Breast epithelium (tissue), 4 donors: ENCODE measurements around the gene ADH1C. TPM values are rescaled to one million over a fixed set of nuclear protein-coding genes. Genes with fewer than 3 reads are reported as not detected.
"Not testable (repeated sequence)": the region's sequence is repeated elsewhere in the genome, so short reads cannot be mapped to it uniquely, and the experiment has no call there.

Experiments
- DNase-seq, 2 donors: peaks; one replicate each; pipeline ENCODE4 v3.0.0-alpha.2; 2019; ENCODE audit warnings: low spot score in 2 of 2
- H3K27ac ChIP-seq, 2 donors: fragments of 200-600 bp; sonication (generic) in 1 of 2; one replicate each; pipeline ENCODE4 v1.5.1; 2016 to 2019; ENCODE audit warnings: mild to moderate bottlenecking in 1 of 2
- H3K27me3 ChIP-seq, 2 donors: fragments of 200-600 bp; sonication (generic) in 1 of 2; one replicate each; pipeline versions ENCODE4 v1.5.1 to v1.6.0; 2017 to 2019; ENCODE audit warnings: control low read depth in 1 of 2, mild to moderate bottlenecking in 1 of 2
- H3K36me3 ChIP-seq: fragments of 200-600 bp; one replicate; pipeline ENCODE4 v1.5.1; 2019
- H3K4me1 ChIP-seq, 2 donors: fragments of 200-600 bp; sonication (generic); one replicate each; pipeline ENCODE4 v1.5.1; 2016 to 2019; ENCODE audit warnings: control low read depth in 1 of 2
- H3K4me3 ChIP-seq, 3 donors: fragments of 200-600 bp; sonication (generic); 1 replicate in 2 of 3; 2 replicates in 1 of 3; pipeline ENCODE4 v1.5.1; 2016 to 2019; ENCODE audit warnings: mild to moderate bottlenecking in 3 of 3, moderate library complexity in 2 of 3
- H3K9me3 ChIP-seq, 2 donors: fragments of 200-600 bp; sonication (generic) in 1 of 2; one replicate each; pipeline ENCODE4 v1.5.1; 2016 to 2019; ENCODE audit warnings: control low read depth in 1 of 2
- POLR2A ChIP-seq: fragments of 450-650 bp; IDR thresholded peaks from one replicate; pipeline ENCODE4 v1.6.1; 2016; ENCODE audit warnings: antibody characterized with exemption, mild to moderate bottlenecking, moderate library complexity
- POLR2AphosphoS5 ChIP-seq, 3 donors: sonication (generic); formaldehyde crosslinking; IDR thresholded peaks; one replicate each; pipeline ENCODE4 v1.6.1; 2017; ENCODE audit warnings: antibody characterized with exemption in 3 of 3
- intact Hi-C: fragments of 100-400 bp; cut with DNase I; formaldehyde crosslinking; loops from one replicate; pipeline ENCODE4 v1.15.1; 2023; ENCODE audit warnings: low total_unique reads
- total RNA-seq, 3 donors: library from RNA; depleted of rRNA; stranded (reverse); fragments of >200 nt; gene quantifications; one replicate each; pipeline ENCODE4 v1.1.0, GENCODE V29; 2016
- TF ChIP-seq, protein P1 (sequence below), 3 donors: fragments of 450-650 bp; IDR thresholded peaks; one replicate each; pipeline ENCODE4 v1.5.1; 2016 to 2017; ENCODE audit warnings: antibody characterized with exemption in 3 of 3, mild to moderate bottlenecking in 3 of 3, moderate library complexity in 3 of 3

Gene ADH1C
- total RNA-seq, 3 donors from 2014 or later: 8.8 to 50.1 (median 31.8) TPM

DNA sequence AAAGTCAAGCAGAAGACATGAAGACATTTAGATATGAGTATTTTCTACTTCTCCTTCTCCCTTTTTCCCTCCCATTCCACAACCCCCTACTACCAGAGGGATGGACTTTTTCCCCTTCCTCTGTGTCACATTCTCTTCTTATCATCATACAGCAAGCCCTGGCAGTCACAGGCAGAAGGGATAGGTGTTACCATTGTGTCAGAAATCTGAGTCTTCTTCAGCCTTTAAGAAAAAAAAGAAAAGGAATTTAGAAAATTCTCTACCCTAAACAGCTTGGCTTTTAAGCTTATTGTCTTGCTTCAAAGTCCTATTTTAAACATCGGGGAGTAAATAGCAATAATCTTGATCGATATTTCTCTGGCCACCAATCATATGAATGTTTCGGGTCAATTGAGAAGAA, 30.9 kb upstream of the ADH1C start:
- Histone ChIP-seq H3K27ac (peak overlapping the region; percentile 71 to 84), H3K27me3 (no peaks in the 10 kb centered on the region), H3K9me3 (no peaks in the 10 kb centered on the region), H3K4me1 (no peaks in the 10 kb centered on the region), H3K4me3 (no peak overlapping the region), H3K36me3 (no peaks in the 10 kb centered on the region)
- DNase-seq: no peak
- intact Hi-C loops: no loop called here
- TF ChIP-seq POLR2AphosphoS5 (IDR thresholded peaks at IDR 0.05): no peak
- TF ChIP-seq, protein P1, sequence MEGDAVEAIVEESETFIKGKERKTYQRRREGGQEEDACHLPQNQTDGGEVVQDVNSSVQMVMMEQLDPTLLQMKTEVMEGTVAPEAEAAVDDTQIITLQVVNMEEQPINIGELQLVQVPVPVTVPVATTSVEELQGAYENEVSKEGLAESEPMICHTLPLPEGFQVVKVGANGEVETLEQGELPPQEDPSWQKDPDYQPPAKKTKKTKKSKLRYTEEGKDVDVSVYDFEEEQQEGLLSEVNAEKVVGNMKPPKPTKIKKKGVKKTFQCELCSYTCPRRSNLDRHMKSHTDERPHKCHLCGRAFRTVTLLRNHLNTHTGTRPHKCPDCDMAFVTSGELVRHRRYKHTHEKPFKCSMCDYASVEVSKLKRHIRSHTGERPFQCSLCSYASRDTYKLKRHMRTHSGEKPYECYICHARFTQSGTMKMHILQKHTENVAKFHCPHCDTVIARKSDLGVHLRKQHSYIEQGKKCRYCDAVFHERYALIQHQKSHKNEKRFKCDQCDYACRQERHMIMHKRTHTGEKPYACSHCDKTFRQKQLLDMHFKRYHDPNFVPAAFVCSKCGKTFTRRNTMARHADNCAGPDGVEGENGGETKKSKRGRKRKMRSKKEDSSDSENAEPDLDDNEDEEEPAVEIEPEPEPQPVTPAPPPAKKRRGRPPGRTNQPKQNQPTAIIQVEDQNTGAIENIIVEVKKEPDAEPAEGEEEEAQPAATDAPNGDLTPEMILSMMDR (IDR thresholded peaks at IDR 0.05): no peak

DNA sequence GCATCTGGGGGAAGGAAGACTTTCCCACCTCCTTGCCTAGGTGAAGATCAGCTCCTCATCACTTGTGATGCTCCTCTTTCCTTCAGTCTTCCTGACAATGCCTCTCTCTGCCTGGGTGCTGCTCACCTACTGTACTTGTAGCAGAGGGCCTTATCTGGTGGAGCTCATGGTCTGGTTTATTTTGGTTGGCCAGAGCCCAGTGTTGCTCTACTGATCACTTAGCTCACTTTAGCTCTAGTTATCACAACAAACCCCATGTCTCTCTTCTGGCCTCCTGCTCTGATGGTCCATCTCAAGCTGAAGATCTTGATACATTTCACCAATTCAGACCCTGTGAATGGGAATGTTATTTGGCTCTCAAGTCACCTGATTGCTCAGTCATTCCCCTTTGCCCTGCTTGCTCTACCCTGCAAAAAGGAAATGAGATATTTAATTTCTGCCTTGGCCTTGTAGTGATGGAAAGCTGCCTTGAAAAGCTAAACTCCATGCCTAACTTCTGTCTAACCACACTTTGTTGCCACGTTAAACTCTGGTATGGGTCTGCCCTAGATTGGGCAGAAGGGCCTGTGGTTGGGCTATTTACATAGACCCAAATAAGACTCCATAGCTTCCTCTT, 30.3 kb upstream of the ADH1C start:
- no peaks in the 10 kb centered on the region for H3K36me3 ChIP-seq
- H3K27ac ChIP-seq: peak overlapping the region; percentile 71 to 84
- no peak for DNase-seq
- H3K4me1 ChIP-seq: no peaks in the 10 kb centered on the region
- H3K27me3 ChIP-seq: no peaks in the 10 kb centered on the region
- intact Hi-C loops: no loop called here
- no peaks in the 10 kb centered on the region for H3K9me3 ChIP-seq
- TF ChIP-seq POLR2AphosphoS5 (IDR thresholded peaks at IDR 0.05) (no peak), POLR2A (no peak)
- TF ChIP-seq, protein P1 (IDR thresholded peaks at IDR 0.05): no peak
- no peak overlapping the region for H3K4me3 ChIP-seq

DNA sequence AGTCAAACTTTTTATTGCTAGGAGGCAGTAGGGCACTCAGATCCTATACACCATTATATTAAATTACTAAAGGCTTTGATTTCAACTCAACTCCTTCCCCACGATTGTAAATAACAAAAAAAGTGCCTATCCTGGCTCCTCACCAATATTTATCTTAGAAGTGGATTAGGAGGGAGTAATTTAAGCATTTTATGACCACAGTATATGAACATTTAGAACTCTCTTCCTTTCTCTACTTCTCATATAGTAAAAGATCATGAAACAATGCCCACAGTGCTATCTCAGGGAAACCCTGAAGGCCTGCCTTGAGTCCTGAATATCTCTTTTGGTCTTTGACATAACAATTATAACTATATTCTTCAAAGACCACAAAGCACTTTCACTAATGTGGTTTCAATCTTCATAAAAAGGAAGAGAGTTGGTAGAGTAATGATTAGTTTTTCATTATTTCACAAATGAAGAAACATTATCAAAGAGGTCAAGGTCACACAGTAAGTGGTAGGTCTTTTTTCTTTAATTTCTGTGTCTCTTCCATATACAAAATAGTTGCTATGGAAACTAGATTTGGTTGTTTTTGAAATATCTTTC, 29.1 kb upstream of the ADH1C start:
- intact Hi-C loops: no loop called here
- TF ChIP-seq POLR2AphosphoS5 (IDR thresholded peaks at IDR 0.05) (no peak), POLR2A (no peak)
- TF ChIP-seq, protein P1 (IDR thresholded peaks at IDR 0.05): no peak
- Histone ChIP-seq H3K4me3 (no peak overlapping the region), H3K36me3 (no peaks in the 10 kb centered on the region), H3K4me1 (no peaks in the 10 kb centered on the region), H3K9me3 (no peaks in the 10 kb centered on the region), H3K27ac (peak overlapping the region in 1 of 2 donors; percentile 32), H3K27me3 (no peaks in the 10 kb centered on the region)
- DNase-seq: no peak

DNA sequence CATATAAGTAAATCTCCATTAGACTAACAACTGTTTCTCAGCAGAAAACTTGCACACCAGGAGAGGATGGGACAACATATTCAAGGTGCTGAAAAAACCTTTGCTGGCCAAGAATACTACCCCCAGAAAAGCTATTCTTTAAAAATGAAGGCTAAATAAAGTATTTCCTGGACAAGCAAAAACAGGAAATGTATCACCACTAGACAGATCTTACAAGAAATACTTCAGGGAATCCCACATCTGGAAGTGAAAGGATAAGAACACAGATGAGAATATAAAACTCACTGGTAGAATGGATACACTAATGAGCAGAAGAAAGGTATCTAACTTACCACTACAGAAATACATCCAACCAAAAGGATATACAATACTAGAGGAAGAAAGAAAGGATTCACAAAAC, 27.0 kb upstream of the ADH1C start:
- no peak overlapping the region for H3K27ac ChIP-seq
- no peaks in the 10 kb centered on the region for H3K27me3 ChIP-seq
- no peak for TF ChIP-seq POLR2AphosphoS5 (IDR thresholded peaks at IDR 0.05)
- TF ChIP-seq, protein P1 (IDR thresholded peaks at IDR 0.05): no peak
- TF ChIP-seq POLR2A: no peak
- no peaks in the 10 kb centered on the region for H3K9me3 ChIP-seq
- no peak overlapping the region for H3K4me3 ChIP-seq
- no peaks in the 10 kb centered on the region for H3K36me3 ChIP-seq
- intact Hi-C loops: no loop called here
- DNase-seq: no peak
- H3K4me1 ChIP-seq: no peaks in the 10 kb centered on the region

DNA sequence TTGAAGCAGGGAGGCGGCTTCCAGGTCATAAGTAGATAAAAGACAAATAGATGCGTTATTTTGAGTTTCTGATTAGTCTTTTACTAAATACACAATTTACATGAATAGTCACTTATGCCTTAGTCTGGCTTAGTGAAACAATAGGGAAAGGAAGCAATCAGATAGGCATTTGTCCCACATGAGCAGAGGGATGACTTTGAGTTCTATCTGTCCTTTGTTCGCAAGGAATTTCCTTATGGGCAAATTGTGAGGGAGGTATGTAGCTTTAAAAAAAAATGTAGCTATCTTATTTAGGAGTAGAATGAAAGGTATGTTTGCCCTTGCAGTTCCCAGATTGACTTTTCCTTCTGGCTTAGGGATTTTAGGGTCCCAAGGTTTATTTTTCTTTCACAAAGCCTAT, 26.3 kb upstream of the ADH1C start:
- no peaks in the 10 kb centered on the region for H3K4me1 ChIP-seq
- intact Hi-C loops: no loop called here
- H3K4me3 ChIP-seq: no peak overlapping the region
- H3K27ac ChIP-seq: no peak overlapping the region
- H3K27me3 ChIP-seq: no peaks in the 10 kb centered on the region
- H3K36me3 ChIP-seq: no peaks in the 10 kb centered on the region
- H3K9me3 ChIP-seq: no peaks in the 10 kb centered on the region
- DNase-seq: no peak
- TF ChIP-seq, protein P1 (IDR thresholded peaks at IDR 0.05): no peak
- TF ChIP-seq POLR2AphosphoS5 (IDR thresholded peaks at IDR 0.05): no peak
- no peak for TF ChIP-seq POLR2A

DNA sequence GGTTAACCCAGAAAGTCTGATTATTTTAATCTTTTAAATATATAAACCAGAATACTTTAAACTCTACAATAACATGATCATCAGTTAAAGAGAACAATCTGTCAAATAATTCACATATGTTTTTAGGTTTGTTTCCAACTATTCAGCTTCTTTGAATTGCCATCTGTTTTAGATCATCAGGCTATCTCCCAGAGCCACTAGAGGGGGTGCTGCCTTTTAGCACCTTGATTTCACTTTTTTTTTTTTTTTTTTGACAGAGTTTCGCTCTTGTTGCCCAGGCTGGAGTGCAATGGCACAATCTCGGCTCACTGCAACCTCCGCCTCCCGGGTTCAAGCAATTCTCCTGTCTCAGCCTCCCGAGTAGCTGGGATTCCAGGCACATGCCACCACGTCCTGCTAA, 24.8 kb upstream of the ADH1C start:
- H3K36me3 ChIP-seq, DNase-seq, H3K27me3 ChIP-seq, intact Hi-C loops, H3K27ac ChIP-seq, H3K9me3 ChIP-seq, H3K4me3 ChIP-seq, H3K4me1 ChIP-seq: not testable (repeated sequence)

DNA sequence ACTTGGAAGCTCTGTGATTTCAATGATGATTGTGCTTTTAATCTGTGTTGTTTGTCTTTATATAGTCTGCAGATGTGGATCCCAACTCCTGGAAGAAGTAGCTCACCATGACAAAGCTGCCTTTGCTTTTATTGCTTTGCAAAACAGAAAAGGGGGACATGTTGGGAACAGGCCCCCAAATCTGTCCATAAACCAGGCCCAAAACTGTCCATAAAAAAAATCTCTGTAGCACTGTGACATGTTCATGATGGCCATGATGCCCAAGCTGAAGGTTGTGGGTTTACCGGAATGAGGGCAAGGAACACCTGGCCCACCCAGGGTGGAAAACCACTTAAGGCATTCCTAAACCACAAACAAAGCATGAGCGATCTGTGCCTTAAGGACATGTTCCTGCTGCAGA, 19.9 kb upstream of the ADH1C start:
- H3K27me3 ChIP-seq, H3K4me1 ChIP-seq, H3K27ac ChIP-seq, intact Hi-C loops, H3K4me3 ChIP-seq, H3K36me3 ChIP-seq, DNase-seq: not testable (repeated sequence)
- peaks cover 0 to 11% of the 10 kb centered on the region in 2 donors for H3K9me3 ChIP-seq

DNA sequence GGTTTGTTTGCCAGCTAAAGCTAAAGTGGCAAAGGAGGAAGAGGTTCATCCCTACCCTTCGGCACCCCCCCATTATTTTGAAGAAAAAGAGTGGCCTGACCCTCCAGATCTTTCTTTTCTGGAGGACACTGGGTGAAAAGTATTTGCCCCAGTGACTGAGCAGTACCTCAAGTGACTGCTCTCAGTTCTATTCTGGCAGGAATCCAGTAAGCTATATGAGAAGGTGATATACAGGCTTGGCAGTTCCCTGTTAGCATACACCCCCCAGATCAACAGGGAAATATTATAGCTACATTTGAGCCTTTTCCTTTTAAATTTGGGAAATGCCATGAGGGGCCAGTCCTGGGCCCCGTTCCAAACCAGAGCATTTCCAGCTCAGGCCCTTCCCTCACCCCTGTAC, 15.3 kb upstream of the ADH1C start:
- intact Hi-C loops, H3K4me1 ChIP-seq, DNase-seq, H3K27ac ChIP-seq, H3K36me3 ChIP-seq, H3K27me3 ChIP-seq, H3K4me3 ChIP-seq: not testable (repeated sequence)
- H3K9me3 ChIP-seq: peaks cover 0 to 15% of the 10 kb centered on the region in 2 donors
